Esophagus muscularis mucosa (tissue), 3 donors: Measurements from ENCODE around the gene GNB4.

Source experiments
- CTCF ChIP-seq, 3 experiments: fragments of 200-600 bp in 2 of 3; fragments of 450-650 bp in 1 of 3; sonication (generic) in 2 of 3; IDR thresholded peaks; one replicate each; pipeline ENCODE4 v1.5.1; 2017 to 2019; ENCODE audit warnings: antibody characterized with exemption in 3 of 3, mild to moderate bottlenecking in 2 of 3, moderate library complexity in 1 of 3
- POLR2A ChIP-seq: fragments of 450-650 bp; IDR thresholded peaks from one replicate; pipeline ENCODE4 v1.6.1; 2017; ENCODE audit warnings: antibody characterized with exemption, moderate library complexity, mild to moderate bottlenecking, low read depth
- POLR2AphosphoS5 ChIP-seq, 2 donors: sonication (generic); formaldehyde crosslinking; IDR thresholded peaks; one replicate each; pipeline ENCODE4 v1.6.1; 2017; ENCODE audit warnings: antibody characterized with exemption in 2 of 2

GRCh38 chr3:179446501-179446900, 4.8 kb downstream of the GNB4 start:
- TF ChIP-seq POLR2AphosphoS5 (IDR thresholded peaks at IDR 0.05) (no peak), CTCF (IDR thresholded peaks at IDR 0.05) (peak; percentile 31 to 51 (median 43)), POLR2A (no peak)
